ENCODE results near the gene KCNK16.

Gene KCNK16

DNA sequence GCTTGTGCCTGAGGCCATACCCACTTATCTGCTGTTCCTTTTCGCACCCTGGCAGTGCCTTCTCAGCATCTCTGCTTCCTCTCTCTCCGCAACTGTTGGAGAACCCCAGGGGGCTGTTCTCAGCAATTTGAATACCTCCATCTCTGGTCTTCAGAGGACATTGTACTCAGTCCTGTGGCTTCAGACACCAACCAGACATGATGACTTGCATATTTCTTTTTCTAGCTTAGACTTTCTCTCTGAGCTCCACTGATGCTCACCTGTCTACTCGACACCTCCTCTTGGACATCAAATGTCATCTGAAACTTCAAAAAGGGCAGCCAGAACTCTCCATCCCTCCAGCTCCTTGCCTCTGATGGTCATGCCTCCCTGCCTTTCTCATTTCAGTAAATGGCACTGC, 18.9 kb upstream of the KCNK16 start:
- no peak for DNase-seq

DNA sequence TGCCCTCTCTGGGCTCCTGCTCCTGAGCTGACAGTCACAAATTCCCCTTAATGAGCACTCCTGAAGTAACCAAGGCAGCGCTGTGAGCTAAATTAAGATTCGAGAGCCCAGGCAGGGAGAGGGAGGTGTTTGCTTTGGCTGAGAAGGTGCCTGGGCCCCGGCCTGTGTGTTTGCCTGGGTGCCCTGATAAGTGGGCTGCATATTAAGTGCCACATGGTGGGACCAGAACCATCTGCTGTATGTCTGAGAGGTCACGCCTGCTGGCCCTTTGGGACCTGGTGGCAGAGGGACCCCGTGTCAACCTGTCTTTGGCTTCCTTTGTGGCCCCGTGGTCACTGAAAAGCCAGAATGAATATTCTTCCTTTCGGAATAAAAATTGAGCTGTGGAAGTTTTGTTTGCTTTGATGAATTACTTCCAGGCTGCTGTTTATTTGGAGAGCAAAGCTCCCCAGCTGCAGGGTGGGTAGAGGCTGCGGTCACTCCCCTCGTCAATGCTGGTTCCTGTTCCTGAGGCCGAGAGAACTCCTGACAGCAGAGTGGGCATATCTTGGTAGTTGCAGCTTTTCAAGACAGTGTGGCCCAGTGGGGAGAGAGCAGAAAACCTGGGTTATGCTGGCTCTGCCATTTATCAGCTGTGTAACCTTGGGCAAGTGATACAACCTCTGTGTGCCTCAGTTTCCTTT, 17.5 kb upstream of the KCNK16 start:
- no peak for DNase-seq

DNA sequence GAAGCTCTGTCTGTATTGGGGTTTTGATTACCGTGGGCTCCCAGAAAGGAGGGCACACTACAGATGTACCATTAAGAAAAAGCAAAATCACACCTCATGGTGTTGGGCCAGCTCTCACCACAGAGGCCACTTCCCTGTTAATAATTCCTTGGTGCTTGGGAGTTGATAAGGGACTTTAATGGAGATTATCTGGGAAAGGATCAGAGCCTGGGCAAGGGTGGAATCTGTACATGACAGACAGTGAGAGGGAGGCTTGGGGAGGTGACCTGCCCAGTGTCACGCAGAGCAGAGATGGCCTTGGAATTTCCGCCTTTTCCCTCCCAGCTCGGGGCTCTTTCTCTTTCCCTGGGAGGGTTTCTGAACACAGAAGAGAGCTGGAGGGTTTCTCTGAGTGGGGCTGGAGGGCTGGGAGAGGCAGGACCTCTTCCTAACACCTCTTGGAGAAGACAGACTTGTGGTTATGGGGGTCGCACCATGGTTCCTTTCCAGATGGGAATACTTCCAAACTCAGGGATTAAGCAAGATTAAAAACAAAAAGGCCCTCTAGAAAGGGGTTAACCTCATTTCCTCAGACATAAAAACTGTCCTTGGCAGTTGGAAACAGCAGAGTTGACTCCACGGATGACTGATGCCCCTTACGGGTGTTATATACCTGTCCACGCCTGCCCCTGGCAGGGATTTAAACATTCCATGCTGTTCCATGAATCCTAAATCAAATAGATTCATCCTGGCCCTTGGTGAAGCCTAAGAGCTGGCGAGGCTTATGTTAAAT, 16.8 kb upstream of the KCNK16 start:
- DNase-seq = no peak

DNA sequence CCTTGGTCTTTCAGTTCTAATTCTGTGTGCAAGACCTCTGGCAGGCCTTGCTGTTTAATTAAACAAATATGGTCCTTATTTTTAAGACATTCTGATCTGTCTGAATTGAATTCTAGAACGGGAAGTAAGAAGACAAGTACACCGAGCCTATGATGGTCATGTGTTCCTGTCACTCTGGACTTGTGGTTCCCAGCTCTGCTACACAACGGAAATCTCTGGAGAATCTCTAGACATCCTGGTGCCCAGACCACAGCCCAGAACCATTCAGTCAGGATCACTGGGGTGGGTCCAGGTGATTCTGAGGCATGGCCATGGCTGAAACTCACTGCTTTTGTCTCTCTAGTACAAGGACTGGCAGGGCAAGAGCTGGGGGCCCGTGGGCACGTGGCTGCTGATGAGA, 15.9 kb upstream of the KCNK16 start:
- no peak for DNase-seq

DNA sequence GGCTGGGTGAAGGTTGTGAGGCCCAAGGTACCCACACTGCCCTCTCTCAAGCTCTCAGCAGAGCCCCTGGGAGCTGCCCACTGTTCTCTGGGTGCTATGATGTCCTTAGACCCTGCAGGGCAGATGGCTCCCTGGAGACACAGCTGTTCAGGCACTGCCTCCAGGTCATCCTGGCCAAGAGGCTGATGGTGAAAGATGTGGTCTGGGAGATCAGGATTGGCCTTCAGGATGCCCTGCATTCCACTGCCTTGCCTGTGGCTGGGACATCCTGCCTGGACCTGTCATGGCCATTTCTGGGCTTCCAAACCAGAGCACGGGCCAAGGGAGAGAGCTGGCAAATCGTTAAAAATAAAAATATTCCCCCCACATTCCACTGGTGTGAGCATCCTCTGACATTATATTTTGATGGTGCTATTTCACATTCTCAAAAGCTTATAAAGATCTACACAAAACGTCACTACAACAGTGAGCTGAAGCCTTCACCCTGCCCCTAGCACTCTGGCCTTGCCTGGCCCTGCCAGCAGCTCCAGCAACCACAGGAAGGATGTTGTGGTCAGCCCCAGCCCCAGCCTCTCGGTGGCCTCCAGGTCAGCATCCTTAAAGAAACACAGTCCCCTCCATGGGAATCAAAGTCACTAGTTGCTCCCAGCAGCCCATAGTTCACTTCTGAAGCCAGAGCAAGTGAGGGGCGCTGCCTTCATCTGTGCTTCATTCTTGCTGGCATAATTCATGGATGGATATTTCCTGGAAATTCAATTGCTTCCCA, 13.5 kb upstream of the KCNK16 start:
- DNase-seq = no peak

DNA sequence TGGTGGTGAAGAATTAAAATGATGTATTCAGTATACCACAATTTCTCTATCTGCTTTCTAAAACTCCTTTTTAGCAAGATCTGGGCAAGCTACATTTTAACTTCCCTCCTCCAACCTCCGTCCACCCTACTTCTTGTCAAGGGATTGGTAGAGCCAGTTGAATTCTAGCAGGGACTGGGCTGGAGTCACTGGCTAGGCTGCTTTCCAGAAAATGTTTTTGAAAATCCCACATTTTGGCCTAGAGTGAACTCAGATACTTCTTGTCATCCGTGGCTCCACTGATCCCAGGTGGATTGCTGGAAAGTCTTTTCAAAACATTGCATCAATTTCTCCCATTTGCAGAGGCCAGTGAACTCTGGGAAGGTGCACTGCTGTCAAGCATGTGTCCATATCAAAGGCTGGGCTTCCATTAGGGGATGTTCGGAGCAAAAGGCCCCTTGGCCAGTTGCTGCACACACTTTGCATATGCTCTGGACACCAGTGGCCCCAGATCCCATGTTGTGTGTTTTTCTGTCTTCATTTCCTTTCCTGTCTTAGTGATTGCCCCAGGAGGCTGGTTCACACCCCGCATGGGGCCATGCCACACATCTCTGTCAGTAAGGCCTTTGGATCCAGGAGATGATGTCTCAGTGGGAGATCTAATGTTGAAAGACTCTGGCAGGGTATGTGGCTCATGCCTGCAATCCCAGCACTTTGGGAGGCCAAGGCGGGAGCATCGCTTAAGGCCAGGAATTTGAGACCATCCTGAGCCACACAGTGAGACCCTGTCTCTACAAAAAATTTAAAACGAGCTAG, 11.3 kb upstream of the KCNK16 start:
- DNase-seq = no peak

DNA sequence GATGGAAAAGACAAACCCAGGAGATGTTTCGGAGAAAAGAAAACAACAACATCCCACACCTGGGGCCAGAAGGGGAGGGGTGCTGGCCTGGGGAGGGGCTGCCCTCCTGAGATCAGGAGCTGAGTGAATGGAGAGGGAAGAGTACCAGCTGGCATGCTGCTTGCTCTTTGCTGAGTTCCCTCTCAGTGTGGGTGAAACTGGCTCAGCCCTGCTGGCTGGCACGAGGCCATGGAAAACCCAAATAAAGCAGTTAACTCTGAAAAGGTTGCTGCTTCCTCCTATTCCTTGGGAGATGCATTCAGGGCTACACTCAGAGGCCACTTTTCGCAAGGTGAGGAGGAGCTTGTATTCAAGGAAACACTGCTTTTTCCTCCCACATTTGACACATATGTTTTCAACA, 8.0 kb upstream of the KCNK16 start:
- no peak for DNase-seq

DNA sequence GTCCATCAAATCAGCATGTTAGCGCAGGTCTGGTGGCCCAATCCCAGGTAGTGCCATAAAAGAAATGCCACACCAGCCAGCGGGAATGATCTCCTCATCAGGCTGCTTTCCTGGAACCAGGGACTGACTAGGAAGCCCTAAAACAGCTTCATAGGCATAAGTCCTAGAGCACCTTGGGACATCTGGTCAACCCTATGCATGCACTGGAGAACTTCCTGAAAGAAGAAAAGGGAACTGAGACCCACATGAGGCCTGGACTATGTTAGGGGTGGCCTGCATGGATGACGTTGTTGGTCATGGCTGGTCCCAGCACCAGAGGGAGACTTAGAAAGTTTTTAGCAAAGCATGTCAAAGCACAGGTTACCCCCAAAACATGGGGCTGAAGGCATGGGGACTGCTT, 7.6 kb upstream of the KCNK16 start:
- no peak for DNase-seq

DNA sequence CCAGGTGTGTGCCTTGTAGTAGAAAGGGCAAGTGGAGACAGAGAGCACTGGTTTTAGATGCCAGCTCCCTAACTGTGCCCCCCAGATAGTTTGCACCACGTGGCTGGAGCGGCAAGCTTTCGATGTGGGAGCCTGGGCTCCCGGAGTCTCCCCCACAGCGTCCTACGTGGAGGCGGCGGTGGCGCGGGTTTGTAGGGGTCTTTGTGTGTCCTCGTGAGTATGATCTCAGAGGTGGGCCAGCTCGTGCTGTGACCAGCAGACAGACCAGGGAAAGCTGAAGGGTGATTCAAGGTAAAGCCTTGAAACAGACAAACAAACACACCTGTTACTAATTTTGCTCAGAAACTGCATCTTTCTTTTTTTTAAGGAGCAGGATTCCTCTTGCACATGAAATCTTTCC, 5.6 kb upstream of the KCNK16 start:
- DNase-seq = no peak

DNA sequence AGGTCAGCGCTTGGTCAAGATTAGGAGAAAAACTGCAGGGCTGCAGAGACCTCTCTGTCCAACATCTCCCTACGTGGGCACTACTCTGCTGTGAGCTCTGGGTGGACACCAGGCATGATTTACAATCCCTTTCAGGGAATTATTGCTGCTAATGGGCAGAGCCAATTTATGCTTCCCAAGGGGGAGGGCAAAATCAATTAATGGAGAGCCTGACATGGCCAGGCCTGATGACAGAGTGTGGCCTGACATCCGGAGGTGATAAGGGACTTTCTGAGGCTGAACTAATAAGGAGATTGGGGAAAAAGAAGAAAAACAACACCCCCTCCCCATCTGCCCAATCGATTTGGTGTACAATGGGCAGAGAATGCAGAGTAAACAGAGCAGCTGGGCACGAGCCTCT, 5.0 kb upstream of the KCNK16 start:
- DNase-seq = no peak

DNA sequence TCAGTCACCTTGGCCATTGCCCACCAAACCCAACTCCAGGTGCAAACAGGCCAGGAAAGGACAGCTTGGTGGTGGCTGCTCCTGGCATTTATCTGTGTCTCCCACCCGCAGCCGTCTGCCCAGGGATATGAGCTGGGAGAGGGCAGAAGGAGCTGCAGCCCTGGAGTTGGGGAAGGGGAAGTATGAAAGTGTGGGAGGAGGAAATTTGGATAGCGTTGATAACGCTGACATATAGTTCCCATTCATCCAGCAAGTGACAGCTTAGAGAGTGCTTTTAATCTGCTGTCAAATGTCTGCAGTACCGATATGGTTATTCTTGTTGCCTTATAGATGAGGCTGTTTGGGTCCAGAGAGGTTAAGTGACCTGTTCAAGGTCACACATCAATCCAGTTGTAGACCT, 741 bp downstream of the KCNK16 start:
- DNase-seq = no peak

DNA sequence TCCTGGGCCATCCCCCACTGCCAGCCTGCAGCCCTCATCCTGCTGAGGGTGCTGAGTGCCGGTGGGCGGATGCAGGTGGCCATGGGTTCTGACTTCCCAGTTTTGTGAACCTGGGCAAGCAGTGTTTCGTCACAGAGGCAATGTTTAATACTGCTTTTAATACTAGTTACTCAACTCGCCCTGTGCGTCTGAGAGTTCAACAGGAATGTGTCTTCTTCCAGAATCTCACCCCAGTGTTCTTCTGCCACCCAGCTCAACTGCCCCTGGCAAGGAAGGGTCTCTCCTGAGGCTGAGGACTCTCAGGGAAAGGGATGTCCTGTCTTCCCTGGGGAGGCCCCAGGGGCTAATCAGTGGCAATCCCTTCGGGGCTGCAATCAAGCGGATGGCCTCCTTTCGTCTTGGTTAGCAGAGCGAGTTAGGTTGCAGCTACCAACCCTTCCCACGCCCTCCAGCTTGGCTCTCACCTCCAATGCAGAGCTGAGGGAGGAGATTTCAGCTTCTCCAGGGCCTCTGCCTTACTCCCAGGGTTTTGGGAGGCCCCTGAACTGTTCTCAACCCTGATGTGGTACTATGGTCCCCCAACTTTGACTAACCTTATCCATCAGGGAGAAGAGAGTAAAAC, 2.0 kb downstream of the KCNK16 start:
- no peak for DNase-seq

DNA sequence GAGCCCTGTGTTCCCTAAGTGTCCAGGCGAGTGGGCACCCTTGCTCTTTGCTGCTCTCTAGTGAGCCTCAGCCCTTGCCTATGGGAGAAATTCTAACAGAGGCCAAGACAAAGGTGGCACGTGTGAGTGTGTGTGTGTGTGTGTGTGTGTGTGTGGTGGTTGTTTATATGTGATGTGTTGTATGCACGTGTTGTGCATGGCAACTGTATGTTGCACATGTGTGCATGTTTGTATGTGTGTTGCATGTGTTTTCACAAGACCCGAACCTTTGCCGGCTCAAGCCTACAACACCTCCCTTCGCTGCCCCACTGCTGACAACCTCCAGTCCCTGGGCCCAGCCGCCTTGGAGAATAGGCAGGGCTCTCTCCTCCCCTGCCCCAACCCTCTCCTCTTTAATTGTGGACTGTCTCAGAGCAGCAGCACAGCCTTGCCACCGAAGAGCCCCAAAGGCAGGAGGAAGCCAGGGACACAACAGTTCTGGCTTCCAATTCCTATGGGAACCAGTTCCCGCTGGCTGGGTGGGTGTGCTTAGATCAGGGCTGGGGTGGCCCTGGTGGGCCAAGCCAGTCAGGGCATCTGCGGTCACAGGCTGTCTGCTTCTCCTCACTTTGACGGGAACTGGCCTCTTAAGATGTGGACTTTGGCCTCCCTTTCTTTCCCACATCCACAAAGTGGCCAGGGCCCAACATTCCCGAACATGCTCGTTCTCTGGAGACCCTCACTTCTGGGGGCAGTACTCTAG, 2.7 kb downstream of the KCNK16 start:
- no peak for DNase-seq

DNA sequence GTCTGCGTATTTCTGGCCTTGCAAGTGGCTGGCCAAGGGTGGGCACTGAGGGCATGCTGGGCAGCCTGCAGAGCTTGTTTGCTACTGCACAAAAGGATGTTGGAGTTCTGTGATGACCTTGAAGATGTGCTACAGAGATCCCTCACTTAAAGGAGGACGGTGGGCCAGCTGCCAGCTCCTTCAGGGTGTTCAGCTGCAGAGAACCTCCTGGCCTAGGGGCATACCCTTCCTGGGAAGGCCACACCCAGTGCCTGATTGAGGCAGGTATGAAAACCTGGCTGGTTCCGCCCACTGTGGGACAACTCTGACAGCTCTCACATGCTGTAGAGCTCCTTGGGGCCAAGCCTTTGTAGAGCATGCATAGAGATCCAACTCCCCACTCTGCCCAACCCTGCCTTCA, 5.2 kb downstream of the KCNK16 start:
- DNase-seq = no peak

DNA sequence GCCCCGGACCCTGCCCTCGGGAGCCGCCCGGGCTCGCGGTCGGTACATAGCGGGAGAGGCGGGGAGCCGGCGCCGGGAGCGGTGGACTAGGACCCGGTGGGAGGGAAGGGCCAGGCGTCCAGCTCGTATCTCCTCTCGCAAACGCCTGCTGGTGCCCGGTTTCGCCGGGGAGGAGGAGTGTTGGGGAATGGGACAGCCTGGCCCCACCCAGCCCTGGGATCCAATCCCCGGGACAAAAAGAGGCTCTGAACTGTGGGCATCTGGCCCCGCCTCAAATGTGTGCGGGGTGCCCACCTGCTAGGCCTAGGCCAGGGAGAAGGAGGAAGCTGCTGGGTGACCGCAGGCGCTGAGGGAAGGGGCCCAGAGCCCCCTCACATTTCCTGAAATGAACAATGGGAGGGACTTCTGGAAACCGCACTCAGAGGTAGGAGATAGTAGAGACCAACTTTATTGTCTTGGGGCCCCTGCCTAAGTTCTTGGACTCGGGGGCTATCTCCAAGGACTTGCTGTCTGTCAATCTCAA, 8.2 kb downstream of the KCNK16 start, which contains the start of gene KCNK17:
KCNK17 (minus strand) TSS at position 147 of the 523 bp plus-strand sequence; CDS start at position 48, 99 bp downstream.
- DNase-seq = no peak

DNA sequence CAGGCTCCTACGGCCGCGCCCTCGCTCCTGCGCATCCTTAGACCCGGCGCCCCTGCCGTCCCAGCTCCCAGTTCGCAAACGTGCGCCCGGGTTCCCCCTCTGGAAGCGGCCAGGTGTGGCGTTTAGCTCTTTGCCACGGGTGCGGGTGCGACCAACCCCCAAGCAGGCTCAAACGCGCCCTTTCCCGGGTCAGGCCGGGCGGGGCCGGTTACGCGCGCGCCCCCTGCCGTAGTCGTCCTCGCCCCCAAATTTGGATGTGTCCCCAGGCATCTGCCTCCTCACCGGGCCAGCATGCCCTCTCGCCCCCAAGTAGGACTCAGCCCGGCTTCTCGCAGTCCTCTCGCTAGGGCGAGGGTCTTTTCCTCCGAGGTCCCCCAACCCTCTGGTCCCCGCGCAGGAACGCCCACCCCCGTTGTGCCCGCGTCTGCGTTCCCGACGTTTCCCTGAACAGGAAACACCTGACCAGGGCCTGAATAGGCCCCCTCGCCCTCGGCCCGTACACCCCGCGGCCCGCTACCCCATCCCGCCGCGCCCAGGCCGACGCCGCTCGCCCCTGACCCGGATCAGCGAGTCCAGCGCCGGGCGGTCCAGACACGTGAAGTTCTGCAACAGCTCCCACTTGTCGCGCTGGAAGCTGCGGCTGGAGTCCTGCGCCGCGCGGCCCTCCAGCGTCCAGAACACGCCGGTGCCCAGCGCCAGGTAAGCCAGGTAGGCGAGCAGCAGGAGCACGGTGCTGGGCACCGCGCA, 8.8 kb downstream of the KCNK16 start:
- DNase-seq = no peak

DNA sequence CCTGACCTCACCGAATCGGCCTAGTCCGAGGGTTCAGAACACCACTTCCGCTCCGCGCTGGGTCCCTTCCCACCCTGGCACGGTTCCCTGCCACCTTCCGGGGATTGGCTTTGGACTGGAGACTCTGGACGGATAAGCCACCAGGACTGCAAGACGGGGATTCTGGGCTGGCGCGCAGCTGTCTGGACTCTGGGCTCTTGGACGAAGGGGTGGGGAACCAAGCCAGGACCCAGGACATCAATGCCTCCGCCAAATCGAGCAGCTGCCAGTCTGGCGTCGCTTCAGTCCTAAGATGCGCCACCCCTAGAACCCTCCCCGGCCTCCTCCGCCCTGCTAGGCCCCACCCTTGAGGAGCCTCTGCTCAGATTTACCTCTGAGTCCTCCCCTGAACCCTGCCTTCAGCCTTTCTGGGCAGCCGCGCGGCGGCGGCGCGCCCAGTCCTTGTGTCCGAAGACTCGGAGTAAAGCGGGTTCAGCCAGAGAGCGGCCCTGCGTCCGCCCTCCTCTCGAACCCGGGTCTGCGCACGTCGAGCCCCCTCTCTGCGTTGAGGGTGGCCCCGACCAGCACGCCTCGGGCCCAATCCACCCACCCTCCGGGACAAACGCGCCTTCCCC, 9.5 kb downstream of the KCNK16 start:
- DNase-seq = no peak

DNA sequence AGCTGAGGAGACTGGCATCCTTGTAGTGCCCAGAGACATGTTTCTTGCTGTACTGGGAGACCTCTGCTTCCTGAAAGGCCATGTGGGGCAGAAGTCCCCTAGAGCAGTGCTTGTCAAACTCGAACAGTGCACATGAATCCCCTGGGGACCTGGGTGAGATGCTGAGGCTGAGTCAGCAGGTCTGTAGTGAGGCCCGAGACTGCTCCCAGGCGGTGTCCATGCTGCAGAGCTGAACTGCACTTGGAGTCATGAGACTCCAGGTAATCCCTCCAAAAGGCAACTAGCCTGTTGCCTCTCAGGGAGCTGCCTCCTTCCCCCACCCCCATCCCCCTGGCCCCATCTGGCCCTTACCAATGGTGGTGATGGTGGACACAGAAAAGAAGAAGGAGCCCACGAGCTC, 12.0 kb downstream of the KCNK16 start:
- DNase-seq = no peak

DNA sequence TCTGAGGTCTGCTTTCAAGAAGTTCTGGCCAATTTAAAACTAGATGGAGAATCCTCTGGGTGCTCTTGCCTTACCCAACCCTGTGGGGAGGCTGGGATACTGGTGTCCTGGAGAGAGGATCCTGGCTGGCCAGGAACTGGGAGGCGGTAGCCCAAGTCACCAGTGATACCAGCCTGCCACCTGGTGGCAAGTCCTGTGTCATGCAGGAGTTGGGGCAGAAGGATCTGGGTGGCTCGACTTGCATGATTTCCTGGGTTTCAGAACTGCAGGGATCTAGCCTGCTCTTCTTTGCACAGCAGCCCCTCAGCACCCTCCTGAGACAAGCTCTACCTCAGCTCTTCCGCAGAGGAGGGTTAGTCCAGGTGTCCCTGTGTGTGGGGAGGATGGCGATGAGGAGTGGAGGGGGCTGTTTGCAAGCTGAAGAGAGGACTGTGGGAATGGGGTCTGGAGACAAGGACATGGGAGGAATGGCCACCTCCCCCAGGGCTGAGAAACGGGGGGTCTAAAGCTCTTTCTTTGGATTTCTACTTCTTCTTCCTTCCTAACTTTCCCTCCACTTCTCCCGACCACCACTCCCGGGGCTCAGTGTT, 12.5 kb downstream of the KCNK16 start:
- DNase-seq = peak; percentile 56

DNA sequence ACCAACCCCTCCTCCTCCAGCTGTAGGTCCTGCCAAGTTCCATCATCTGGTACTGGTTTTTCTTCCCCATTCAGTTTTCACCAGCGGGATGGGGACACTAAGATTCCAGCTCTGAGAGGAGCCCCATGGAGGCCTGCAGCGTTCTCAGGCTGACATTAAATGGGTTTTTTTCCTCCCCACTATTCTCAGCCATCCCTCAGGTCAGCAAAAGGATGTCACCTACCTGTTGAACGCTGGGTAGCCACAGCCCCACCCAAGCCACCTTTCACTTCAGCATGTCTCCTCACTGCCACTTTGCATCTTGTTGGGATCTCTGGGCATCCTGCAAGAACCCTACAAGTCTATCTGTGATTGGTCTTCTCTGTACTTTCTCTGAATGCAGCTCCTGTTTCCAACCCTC, 15.0 kb downstream of the KCNK16 start:
- DNase-seq = no peak

All from kidney glomerular epithelial cell (primary cell).